GM18861 (cell line): Measurements from ENCODE around the gene DCLRE1B.

ENCODE experiments used
- ATAC-seq: cut with Tn5 transposase; IDR thresholded peaks from one replicate; pipeline ENCODE4 v1.9.1; 2021; ENCODE audit not compliant: unreplicated experiment

The DCLRE1B gene

DNA sequence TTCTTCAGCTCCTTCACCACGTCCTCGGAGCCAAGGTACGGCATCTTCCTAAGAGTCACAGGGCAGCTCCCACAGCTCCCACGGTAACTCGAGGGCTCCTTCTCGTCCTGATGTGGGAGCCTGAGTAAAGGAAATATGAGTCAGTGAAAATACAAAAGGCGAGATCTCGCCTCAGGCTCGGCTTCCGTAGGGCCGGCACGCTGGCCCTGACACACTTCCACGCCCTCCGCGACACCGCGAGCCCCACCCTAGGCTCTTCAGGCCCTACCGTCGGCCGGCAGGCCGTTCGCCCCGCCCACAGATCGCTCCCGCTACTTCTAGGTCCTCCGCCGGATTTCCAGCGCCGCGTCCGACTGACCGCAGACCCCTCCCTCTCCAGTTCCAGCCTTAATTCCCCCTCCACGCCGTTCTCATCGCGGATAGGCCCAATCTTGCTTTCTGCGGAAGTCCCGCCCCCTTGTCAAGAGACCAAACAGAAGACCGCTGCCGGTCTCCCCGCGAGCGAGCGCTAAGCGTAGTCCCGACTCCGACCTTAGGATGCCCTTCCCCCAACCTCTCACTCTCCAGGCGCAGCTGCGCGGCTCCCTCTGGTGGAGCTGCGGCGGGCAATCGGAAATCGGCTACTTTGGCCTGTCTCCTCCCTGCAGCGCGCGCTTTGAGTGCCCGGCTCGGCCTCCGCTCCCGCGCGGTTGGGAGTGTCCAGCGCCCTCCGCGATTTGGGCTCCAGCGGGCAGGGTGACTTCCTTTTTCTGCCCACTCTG lies at the start of gene DCLRE1B, which contains the start of gene AP4B1:
Gene DCLRE1B (plus strand): TSS at position 653 of the 761 bp plus-strand sequence. CDS start 261 bp downstream, outside the sequence.
Gene AP4B1 (minus strand): TSS at position 126 of the 761 bp plus-strand sequence. CDS start 82 bp downstream, at position 44.
- peak; percentile 86 for ATAC-seq

DNA sequence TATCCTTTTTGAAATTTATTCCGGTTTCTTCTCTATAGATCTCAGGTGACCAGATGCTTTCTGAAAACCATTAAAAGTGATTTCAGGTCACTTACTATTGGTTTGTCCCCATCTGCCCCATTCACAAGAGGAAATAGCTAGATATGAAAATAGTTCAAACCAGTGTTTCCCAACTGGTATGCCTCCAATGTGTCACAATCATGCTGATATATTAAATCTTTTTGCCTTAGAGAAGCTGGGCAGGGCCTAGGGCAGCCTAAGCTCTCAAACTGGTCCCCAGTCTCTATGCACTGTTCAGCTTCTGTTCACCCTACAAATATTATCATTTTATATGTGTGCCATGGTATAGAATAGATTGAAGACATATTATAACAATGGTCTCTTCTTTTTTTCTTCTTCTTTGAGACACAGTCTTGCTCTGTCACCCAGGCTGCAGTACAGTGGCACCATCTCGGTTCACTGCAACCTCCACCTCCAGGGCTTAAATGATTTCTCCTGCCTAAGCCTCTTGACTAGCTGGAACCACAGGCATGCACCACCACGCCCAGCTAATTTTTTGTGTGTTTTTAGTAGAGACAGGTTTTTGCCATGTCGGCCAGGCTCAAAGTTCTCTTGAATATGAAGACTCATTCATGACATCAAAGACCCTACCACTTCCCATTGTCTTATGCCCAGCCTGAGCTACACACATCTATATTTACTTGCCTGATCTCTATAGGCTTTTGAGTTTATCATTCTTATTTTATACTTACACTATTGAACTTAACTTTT lies 49.3 kb upstream of the DCLRE1B start:
- ATAC-seq: no peak

DNA sequence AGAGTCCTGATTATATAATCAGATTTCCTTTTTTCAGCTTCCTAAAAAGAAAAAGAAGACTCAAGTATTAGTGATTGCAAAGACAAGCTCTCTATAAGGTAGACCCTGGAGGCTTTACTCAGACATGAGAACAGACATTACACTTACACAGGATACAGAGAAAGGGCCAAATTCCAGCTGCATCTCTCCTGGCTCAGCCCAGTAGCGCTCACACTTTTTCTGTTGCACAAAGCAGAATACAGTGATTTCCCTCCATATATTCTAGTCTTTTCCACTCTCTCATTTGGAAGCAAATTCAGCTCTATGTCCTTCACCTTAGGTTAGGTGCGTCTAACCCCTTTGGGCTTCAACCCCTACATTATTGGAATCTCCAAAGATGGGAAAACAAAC lies 48.7 kb upstream of the DCLRE1B start:
- no peak for ATAC-seq

DNA sequence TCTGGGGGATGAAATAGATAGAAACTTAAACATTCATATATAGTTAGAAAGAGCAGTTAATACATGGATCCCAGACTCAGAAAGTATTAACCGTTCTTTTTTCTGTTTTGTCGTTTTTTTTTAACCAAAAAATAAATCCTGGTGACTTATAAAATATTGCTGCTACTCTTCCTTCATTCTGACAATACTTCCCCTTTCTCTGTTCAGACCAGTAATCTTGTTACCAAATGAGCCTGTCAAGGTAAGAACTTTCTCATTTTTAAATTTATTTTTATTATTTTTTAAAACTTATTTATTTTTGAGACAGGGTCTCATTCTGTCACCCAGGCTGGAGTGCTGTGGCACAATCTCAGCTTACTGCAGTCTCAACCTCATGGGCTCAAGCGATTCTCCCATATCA lies 47.4 kb upstream of the DCLRE1B start:
- ATAC-seq: no peak

DNA sequence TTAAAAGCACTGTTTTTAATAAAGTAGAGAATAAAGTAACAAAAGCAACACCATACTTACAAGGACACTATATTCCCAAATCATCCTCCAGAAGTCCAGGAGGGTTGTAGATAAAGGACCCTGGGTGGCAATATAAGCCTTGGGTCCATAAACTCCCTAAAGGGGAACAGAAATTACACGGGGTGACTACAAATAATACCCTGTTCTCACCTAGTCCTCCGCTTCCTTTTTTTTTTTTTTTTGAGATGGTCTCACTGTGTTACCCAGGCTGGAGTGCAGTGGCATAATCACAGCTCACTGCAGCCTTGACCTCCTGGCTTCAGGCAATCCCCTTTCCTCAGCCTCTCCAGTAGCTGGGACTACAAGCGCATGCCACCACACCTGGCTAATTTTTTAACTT lies 46.7 kb upstream of the DCLRE1B start:
- no peak for ATAC-seq

DNA sequence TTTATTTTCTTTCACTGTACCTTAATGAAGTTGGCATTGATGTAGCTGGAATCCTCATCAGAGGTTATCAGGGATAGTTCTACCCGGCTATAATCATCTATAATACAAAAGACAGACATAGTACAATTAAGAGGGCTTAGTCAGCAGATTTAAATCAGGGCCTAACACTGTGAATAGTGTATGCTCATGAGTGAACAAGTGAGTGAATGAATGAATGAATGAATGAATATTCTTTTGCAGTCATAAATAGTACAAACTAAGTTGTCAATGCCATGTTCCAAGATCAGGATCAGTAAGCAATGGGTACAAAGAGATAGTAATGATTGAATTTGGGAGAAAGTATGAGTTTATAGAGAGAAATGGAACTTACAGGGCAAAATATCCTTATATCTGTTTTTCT lies 46.1 kb upstream of the DCLRE1B start:
- ATAC-seq: no peak

DNA sequence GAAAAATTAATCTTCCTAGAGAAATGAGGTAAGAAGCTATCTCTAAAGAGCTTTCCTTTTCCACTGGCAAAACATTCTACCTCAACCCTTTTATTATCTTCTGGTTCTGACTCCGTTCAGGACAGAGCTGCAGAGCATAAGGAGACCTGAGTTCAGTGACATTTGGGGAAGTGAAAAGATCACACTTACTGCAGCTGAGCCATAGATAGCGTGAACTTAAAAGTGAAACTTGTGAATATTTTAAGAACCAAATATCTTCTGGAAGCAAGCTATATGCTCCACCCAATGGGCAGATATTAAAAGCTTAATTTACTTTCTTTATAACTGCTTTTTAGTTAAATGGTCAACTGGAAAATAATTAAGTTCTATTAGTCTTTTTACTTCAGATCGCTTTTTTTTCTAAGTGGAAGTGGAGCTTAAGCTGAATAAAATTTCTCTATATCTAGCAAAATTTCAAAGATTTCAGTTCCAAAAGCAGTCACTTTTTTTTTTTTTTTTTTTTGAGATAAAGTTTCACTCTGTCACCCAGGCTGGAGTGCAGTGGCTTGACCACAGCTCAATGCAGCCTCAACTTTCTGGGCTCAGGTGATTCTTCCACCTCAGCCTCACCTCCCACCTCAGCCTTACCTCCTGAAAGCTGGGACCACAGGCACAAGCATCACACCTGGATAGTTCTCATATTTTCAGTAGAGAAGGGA lies 45.5 kb upstream of the DCLRE1B start:
- ATAC-seq: peak; percentile 88

DNA sequence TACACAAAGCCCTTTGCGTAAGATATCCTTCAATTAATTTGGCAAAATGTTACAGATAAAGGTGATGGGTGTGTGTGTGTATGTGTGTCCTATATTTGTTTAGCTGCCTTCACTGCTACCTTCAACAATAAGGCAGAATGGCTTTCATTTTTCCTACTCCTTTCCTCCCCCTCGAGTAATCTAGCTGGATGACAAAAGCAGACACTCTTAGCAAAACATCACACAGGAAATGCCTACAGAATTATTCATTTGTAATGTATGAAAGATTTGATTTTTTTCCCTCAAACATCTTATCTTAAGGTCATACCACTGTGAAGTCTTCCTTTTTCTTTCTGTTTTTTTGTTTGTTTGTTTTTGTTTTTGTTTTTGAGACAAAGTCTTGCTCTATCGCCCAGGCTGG lies 44.2 kb upstream of the DCLRE1B start:
- ATAC-seq: no peak

DNA sequence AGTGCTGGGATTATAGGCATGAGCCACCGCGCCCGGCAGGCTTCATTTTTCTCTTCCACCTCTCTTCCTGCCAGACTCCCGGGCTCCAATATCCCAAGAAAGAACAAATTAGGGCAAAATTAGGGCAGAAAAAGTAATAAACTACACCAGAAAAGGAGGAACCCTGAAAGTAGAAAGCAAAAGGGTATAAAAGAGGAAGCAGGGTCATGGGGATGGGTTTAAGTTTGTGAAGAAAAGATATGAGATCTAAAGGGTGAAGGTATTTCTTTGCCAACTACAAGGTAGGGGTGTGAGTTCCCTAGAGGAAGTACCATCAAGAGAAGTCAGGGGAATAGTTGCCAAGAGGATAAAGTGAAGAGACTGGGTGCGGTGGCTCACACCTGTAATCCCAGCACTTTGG lies 43.5 kb upstream of the DCLRE1B start:
- no peak for ATAC-seq

DNA sequence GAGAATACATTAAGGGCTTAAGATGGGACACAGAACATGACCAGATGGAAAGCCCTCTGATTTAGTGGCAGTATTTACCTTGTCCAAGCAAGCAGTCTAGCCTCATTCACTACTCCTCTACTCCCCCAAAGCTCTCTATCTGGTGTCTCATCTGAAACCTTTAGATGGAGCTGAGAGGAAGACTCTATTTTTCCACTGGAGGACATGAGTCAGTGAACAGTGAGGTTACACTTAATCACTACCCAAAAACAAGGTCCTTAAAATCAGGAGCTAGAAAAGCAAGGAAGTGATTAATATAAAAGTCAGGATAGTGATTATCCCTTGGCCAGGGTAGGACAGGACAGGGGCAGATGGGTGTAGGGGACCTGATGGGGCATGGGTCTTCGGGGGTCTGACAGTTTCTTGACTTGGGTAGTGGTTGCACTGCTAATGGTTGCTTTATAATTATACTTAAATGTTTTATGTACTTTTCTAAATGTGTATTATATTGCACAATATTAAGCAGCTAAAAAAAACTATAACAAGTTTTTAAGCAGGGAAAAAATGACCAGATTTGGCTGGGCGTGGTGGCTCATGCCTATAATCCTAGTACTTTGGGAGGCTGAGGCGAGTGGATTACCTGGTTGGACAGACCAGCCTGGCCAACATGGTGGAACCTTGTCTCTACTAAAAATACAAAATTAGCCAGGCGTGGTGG lies 36.6 kb upstream of the DCLRE1B start:
- ATAC-seq: no peak

DNA sequence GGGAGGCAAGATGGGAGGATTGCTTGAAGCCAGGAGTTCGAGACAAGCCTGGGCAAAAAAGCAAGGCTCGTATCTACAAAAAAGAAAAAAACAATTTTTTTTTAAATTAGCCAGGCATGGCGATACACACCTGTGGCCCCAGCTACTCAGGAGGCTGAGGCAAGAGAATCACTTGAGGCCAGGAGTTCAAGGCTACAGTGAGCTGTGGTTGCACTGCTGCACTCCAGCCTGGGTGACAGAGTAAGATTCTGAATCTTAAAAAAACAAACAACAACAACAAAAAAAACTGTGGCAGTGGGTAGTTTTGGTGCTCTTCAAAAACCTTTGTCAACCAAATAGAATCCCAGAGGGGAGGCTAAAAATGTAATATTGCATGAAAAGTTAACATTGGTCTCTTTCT lies 34.3 kb upstream of the DCLRE1B start:
- ATAC-seq: no peak

DNA sequence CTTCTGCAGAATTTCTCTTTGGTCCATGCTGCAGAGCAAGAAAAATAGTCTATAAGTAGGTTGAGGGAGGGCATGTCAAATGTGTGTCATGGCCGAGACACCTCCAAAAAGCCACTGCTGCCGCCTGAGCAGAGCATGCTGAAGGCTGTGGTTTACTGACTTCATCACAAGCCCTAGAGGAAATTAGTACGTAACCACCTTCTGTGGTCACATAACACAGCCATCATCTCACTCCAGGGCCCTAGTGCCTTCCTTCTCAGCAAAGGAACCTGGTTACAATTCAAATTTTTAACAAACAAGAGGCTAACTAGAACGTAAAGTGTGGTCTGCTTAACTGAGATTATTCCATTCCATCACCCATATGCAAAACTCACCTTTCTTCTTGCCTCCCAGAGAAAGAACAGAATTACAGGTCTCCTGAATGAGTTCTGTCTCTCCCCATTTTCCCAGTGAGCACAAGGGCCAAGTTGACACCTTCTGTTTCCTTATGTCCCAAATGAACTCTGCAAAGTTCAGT lies 33.5 kb upstream of the DCLRE1B start, which contains the start of gene PTPN22:
Gene PTPN22 (minus strand): TSS at position 116 of the 517 bp plus-strand sequence.
- ATAC-seq: peak; percentile 78

DNA sequence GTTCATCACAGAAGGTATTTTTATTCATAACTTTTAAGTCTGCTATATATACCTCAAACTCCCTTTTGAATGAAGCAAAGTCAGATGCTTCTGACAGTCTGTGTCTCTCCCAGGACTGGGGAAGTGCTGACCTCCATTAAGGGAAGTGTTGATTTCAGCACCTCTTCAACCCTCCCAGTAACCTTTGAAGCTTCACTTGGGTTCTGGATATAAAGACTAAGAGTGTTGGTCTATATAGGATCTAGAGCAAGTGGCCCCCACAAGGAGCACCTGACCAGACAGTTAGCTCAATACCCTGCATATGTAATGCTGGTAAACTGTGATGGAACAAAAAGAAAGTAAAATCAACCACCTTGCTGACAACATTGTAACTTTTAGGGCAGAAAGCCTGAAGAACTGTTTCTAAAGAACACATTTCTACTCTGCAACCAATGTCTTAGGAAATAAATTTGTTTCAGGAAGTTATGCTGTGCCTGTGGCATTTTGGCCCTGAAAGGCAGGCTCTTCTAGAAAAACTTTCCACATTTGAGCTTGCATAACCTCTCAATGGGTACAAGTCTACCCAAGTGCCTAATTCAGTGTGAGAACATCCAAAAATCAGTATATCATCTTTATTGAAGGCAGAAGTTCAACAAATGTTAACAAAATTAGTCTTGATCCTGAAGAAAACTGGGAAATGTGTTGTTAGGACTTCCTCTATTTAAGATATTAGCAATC lies 32.7 kb upstream of the DCLRE1B start:
- ATAC-seq: no peak

DNA sequence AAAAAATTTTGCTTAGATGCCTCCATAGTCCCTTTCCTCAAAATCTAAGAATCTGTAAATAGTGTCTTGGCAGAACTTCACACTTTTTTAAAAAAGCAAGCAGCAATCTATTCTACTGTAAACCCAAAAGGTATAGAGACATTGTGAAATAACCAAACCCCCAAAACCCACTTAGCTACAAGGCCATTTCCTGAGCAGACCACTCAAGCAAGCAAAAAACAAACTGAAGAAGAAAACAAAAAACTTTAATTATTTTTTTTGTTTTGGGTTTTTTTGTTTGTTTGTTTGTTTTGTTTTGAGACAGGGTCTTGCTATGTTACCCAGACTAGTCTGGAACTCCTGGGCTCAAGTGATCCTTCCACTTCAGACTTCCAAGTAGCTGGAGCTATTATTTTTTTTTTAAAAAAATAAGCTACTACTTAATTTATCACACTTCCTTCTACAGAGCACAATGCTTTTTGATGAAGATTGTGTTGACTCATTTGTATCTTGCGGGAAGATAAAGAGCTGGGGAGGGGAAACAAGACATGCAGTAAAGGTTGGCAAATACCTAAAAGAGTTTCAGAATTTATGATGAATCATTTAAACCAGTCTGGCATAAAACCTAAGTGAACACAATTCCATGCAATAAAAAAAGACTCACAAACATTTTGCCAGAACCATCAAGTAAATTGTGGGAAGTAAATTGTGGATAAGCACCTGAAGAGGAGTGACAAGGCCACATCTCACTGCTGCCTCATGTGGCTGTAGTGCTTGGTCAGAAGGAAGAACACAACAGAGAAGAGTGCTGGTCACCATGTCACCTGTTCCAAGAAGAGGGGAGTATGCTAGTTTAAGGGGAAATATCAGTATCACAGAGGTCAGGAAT lies 30.9 kb upstream of the DCLRE1B start:
- ATAC-seq: no peak

DNA sequence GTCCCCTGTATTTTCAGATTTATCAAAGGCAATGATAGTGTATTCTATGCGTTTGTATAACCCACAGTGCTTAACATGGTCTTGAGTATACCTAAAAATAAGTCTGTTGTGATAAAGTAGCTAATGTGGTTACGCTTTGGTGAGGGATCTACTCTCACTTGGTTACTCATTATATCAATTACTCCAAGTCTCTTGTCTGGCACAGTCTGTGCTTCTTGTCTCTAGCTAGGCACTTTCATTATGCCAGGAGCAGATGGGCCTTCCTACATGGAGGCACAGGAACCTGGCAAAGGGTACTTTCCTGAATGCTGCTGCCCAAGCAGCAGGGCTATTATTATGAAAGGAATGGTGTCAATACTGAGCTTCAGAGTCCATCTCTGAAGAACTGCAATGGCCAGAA lies 29.4 kb upstream of the DCLRE1B start:
- ATAC-seq: peak; percentile 63

DNA sequence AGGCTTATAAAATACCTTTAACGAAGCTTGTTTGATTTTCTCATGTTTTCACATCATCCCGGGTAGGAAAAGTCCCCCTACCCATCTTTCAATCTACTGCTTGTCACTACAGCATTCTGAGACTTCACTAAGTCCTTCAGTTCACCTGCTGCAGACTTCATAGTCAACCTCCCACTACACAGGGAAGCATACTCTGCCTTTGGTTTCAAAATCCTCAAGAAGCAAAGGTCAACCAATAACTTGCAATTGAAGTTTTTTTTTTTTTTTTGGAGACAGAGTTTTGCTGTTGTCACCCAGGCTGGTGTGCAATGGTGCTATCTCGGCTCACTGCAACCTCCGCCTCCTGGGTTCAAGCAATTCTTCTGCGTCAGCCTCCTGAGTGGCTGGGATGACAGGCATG lies 28.9 kb upstream of the DCLRE1B start:
- no peak for ATAC-seq

DNA sequence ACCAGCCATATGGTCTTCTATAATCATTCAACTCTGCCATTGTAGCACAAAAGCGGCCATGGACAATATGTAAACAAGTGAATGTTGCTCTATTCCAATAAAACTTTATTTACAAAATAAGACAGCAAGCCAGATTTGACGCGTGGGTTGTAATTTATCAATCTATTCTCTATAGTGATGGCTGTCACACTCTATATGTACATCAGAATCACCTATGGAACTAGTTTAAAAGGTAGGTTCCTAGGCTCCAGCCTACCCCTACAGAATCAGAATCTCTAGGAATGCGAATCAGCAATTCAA lies 25.4 kb upstream of the DCLRE1B start:
- no peak for ATAC-seq

DNA sequence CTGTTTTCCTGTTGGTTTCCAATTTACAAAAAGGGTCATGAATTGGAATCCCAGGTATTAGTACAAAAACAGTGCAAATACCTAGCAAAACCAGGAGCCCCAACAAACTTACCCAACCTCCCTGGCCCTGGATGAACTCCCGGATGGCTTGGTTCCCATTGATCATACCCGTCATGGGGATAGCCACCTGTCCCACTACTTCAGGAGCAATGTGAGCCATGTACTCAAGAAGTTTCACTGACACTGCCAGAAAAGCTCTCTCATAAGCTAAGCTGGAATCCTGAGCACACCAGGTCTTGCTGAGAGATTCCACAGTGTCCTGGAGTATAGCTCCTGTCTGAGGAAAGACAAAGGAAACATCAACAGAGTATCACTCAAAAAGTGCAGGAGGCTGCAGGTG lies 23.5 kb upstream of the DCLRE1B start:
- ATAC-seq: no peak
